ENCODE measurements around the gene PTPRN2. TPM values are rescaled to one million over a fixed set of nuclear protein-coding genes. Genes with fewer than 3 reads are reported as not detected.

Gene PTPRN2
- total RNA-seq, 1 experiment from 2014 or later: not detected

- no peaks in the 10 kb centered on the region for H3K4me1 ChIP-seq (replicated peaks; ENCODE audit: insufficient read depth)
Observed at GRCh38 chr7:158530800-158531609, 56.6 kb downstream of the PTPRN2 start.

GRCh38 chr7:158529181-158530096 is 58.2 kb downstream of the PTPRN2 start:
- ChIA-PET POLR2A (ENCODE audit: unreplicated experiment) (no interaction called here), CTCF (no interaction called here)
- Histone ChIP-seq H3K79me2 (ENCODE audit: low read depth) (no peaks in the 10 kb centered on the region), H4K20me1 (ENCODE audit: insufficient read depth) (no peaks in the 10 kb centered on the region), H3F3A (ENCODE audit: insufficient read depth, low read depth) (no peaks in the 10 kb centered on the region), H3K27me3 (ENCODE audit: insufficient read depth, low read depth) (peaks cover 100% of the 10 kb centered on the region), H3K36me3 (ENCODE audit: low read depth) (no peaks in the 10 kb centered on the region), H3K4me3 (no peak overlapping the region), H2AFZ (no peak overlapping the region), H3K27ac (no peak overlapping the region), H3K4me2 (no peak overlapping the region), H3K9me3 (ENCODE audit: insufficient read depth, low read depth) (no peaks in the 10 kb centered on the region), H3K9me2 (ENCODE audit: insufficient read depth) (no peaks in the 10 kb centered on the region), H3K4me1 (replicated peaks; ENCODE audit: insufficient read depth) (no peaks in the 10 kb centered on the region)
- BruUV-seq (replicated peaks): no TSS peak
- TF ChIP-seq CTCF (conservative IDR thresholded peaks at IDR 0.05) (no peak), EZH2 (IDR thresholded peaks at IDR 0.05; ENCODE audit: low read depth) (no peak)
- intact Hi-C loops (cut with micrococcal nuclease; ENCODE audit: unreplicated experiment): no loop called here
- DNase-seq: no peak

More at GRCh38 chr7:158530800-158531609, 56.6 kb downstream of the PTPRN2 start:
- H3K36me3 ChIP-seq (ENCODE audit: low read depth): no peaks in the 10 kb centered on the region
- H4K20me1 ChIP-seq (ENCODE audit: insufficient read depth): no peaks in the 10 kb centered on the region
- H3K79me2 ChIP-seq (ENCODE audit: low read depth): no peaks in the 10 kb centered on the region
- no peak overlapping the region for H3K27ac ChIP-seq
- ChIA-PET CTCF (no interaction called here), POLR2A (ENCODE audit: unreplicated experiment) (no interaction called here)
- H3K4me3 ChIP-seq: no peak overlapping the region
- no peaks in the 10 kb centered on the region for H3F3A ChIP-seq (ENCODE audit: insufficient read depth, low read depth)
- H3K9me3 ChIP-seq (ENCODE audit: insufficient read depth, low read depth): no peaks in the 10 kb centered on the region; the same call in 1 of the 2 replicates
- no peak for DNase-seq
- H2AFZ ChIP-seq: no peak overlapping the region
- H3K27me3 ChIP-seq (ENCODE audit: insufficient read depth, low read depth): peaks cover 100% of the 10 kb centered on the region
- BruUV-seq (replicated peaks): no TSS peak
- no peak for TF ChIP-seq CTCF (conservative IDR thresholded peaks at IDR 0.05)
- TF ChIP-seq EZH2 (IDR thresholded peaks at IDR 0.05; ENCODE audit: low read depth): no peak
- H3K9me2 ChIP-seq (ENCODE audit: insufficient read depth): no peaks in the 10 kb centered on the region
- no peak overlapping the region for H3K4me2 ChIP-seq
- intact Hi-C loops (cut with micrococcal nuclease; ENCODE audit: unreplicated experiment): no loop called here

GRCh38 chr7:158527915-158528502 is 59.6 kb downstream of the PTPRN2 start:
- TF ChIP-seq EZH2 (IDR thresholded peaks at IDR 0.05; ENCODE audit: low read depth) (no peak), CTCF (conservative IDR thresholded peaks at IDR 0.05) (no peak)
- H3K4me3 ChIP-seq: no peak overlapping the region
- no peaks in the 10 kb centered on the region for H3K4me1 ChIP-seq (replicated peaks; ENCODE audit: insufficient read depth)
- no peak overlapping the region for H2AFZ ChIP-seq
- no peaks in the 10 kb centered on the region for H3K9me3 ChIP-seq (ENCODE audit: insufficient read depth, low read depth)
- DNase-seq: no peak
- peaks cover 87% of the 10 kb centered on the region for H3K27me3 ChIP-seq (ENCODE audit: insufficient read depth, low read depth)
- H3K4me2 ChIP-seq: no peak overlapping the region
- ChIA-PET POLR2A (ENCODE audit: unreplicated experiment) (interaction anchor here (0.7 kb wide), 1 partner anchor 67 kb away, joined by 31 read pairs; no protein-coding TSS in a partner anchor), CTCF (no interaction called here)
- BruUV-seq (replicated peaks): no TSS peak
- H3K79me2 ChIP-seq (ENCODE audit: low read depth): no peaks in the 10 kb centered on the region
- H4K20me1 ChIP-seq (ENCODE audit: insufficient read depth): no peaks in the 10 kb centered on the region
- no peaks in the 10 kb centered on the region for H3F3A ChIP-seq (ENCODE audit: insufficient read depth, low read depth)
- no peaks in the 10 kb centered on the region for H3K9me2 ChIP-seq (ENCODE audit: insufficient read depth)
- intact Hi-C loops (cut with micrococcal nuclease; ENCODE audit: unreplicated experiment): no loop called here
- no peak overlapping the region for H3K27ac ChIP-seq
- H3K36me3 ChIP-seq (ENCODE audit: low read depth): no peaks in the 10 kb centered on the region

Measured in PC-9 (cell line).